DMS 273 (cell line): ENCODE results near the gene ZGLP1.
"Not testable (repeated sequence)": the region's sequence is repeated elsewhere in the genome, so short reads cannot be mapped to it uniquely, and the experiment has no call there.

Experiments
- DNase-seq: peaks from one replicate; lab custom pipeline; 2025; ENCODE audit not compliant: unreplicated experiment; lab: John Stamatoyannopoulos, UW

The ZGLP1 gene

GRCh38 chr19:10309423-10309822 is at the start of gene ZGLP1:
Gene ZGLP1, minus strand, starts transcription at chr19:10309815.
- no peak for DNase-seq

- no peak for DNase-seq
Measured at GRCh38 chr19:10356431-10356830, 46.8 kb upstream of the ZGLP1 start.

GRCh38 chr19:10353793-10354391 is 44.3 kb upstream of the ZGLP1 start:
- DNase-seq: peak; percentile 29

- no peak for DNase-seq
Measured at GRCh38 chr19:10352764-10353671, 43.4 kb upstream of the ZGLP1 start.

GRCh38 chr19:10346509-10346908 is 36.9 kb upstream of the ZGLP1 start:
- DNase-seq: no peak

GRCh38 chr19:10344780-10345179 is 35.2 kb upstream of the ZGLP1 start:
- DNase-seq: no peak

- no peak for DNase-seq
Measured at GRCh38 chr19:10343495-10343894, 33.9 kb upstream of the ZGLP1 start.

- DNase-seq: no peak
Measured at GRCh38 chr19:10339977-10340376, 30.4 kb upstream of the ZGLP1 start.

- DNase-seq: no peak
Measured at GRCh38 chr19:10339380-10339960, 29.9 kb upstream of the ZGLP1 start, which contains the start of gene ICAM3. Gene ICAM3, minus strand, starts transcription at chr19:10339624. Its CDS starts 10 bp downstream, at chr19:10339614.

GRCh38 chr19:10338940-10339339 is 29.3 kb upstream of the ZGLP1 start:
- no peak for DNase-seq

GRCh38 chr19:10336725-10337124 is 27.1 kb upstream of the ZGLP1 start:
- DNase-seq: not testable (repeated sequence)

GRCh38 chr19:10335352-10335985 is 25.9 kb upstream of the ZGLP1 start:
- no peak for DNase-seq

- DNase-seq: peak; percentile 90
Measured at GRCh38 chr19:10334588-10335351, 25.2 kb upstream of the ZGLP1 start.

GRCh38 chr19:10333758-10334587 is 24.4 kb upstream of the ZGLP1 start:
- peak; percentile 50 for DNase-seq

- peak; percentile 99 for DNase-seq
Measured at GRCh38 chr19:10332965-10333757, 23.5 kb upstream of the ZGLP1 start, which contains the start of gene RAVER1. Gene RAVER1, minus strand, starts transcription at chr19:10333529. Its CDS starts 22 bp downstream, at chr19:10333507.

- no peak for DNase-seq
Measured at GRCh38 chr19:10332158-10332964, 22.7 kb upstream of the ZGLP1 start.

- no peak for DNase-seq
Measured at GRCh38 chr19:10329555-10329954, 19.9 kb upstream of the ZGLP1 start.
